Trophoblast cell (in vitro differentiated cells and primary cell): ENCODE measurements around the gene CPXM2.

Source experiments
- DNase-seq, 2 donors: peaks; one replicate each; pipeline ENCODE4 v3.0.0-alpha.2; 2016
- H2AFZ ChIP-seq: 2 replicates; pipeline ENCODE4 v1.6.1; 2013; ENCODE audit warnings: low read length, moderate library complexity, mild to moderate bottlenecking; ENCODE audit not compliant: insufficient read depth, poor library complexity
- H2AK5ac ChIP-seq: 2 replicates; pipeline ENCODE4 v1.6.1; 2013; ENCODE audit warnings: mild to moderate bottlenecking, low read length
- H2BK120ac ChIP-seq: 2 replicates; pipeline ENCODE4 v1.6.1; 2013; ENCODE audit warnings: low read length, mild to moderate bottlenecking, moderate library complexity; ENCODE audit not compliant: insufficient read depth, poor library complexity
- H2BK12ac ChIP-seq: 2 replicates; pipeline ENCODE4 v1.6.1; 2013; ENCODE audit warnings: mild to moderate bottlenecking, low read length, moderate library complexity
- H2BK5ac ChIP-seq: 2 replicates; pipeline ENCODE4 v1.6.1; 2013; ENCODE audit warnings: low read length, low read depth, moderate library complexity, mild to moderate bottlenecking; ENCODE audit not compliant: poor library complexity
- H3K14ac ChIP-seq: 2 replicates; pipeline ENCODE4 v1.6.1; 2013; ENCODE audit warnings: mild to moderate bottlenecking, low read length
- H3K18ac ChIP-seq: 2 replicates; pipeline ENCODE4 v1.6.1; 2013; ENCODE audit warnings: mild to moderate bottlenecking, low read length
- H3K23ac ChIP-seq: 2 replicates; pipeline ENCODE4 v1.6.1; 2013; ENCODE audit warnings: low read length
- H3K27ac ChIP-seq: 2 replicates; pipeline ENCODE4 v1.5.1; 2013; ENCODE audit warnings: low read depth, mild to moderate bottlenecking, inconsistent platforms, low read length, moderate library complexity
- H3K27me3 ChIP-seq: 2 replicates; pipeline ENCODE4 v1.6.1; 2013; ENCODE audit warnings: inconsistent platforms, mild to moderate bottlenecking, low read length, moderate library complexity; ENCODE audit not compliant: insufficient read depth
- H3K36me3 ChIP-seq, 2 experiments: 1 replicate in 1 of 2; 2 replicates in 1 of 2; pipeline ENCODE4 v1.6.1; 2013; ENCODE audit warnings: low read length in 2 of 2, mild to moderate bottlenecking in 2 of 2, moderate library complexity in 1 of 2; ENCODE audit not compliant: insufficient read depth in 2 of 2, control insufficient read depth in 1 of 2
- H3K4ac ChIP-seq: 2 replicates; pipeline ENCODE4 v1.6.1; 2013; ENCODE audit warnings: low read depth, mild to moderate bottlenecking, low read length, moderate library complexity
- H3K4me1 ChIP-seq, 2 experiments: 1 replicate in 1 of 2; 2 replicates in 1 of 2; pipeline ENCODE4 v1.6.1; 2013; ENCODE audit warnings: low read length in 2 of 2, mild to moderate bottlenecking in 2 of 2, moderate library complexity in 1 of 2; ENCODE audit not compliant: insufficient read depth in 2 of 2, control insufficient read depth in 1 of 2
- H3K4me2 ChIP-seq: 2 replicates; pipeline ENCODE4 v1.6.1; 2013; ENCODE audit warnings: inconsistent platforms, mild to moderate bottlenecking, low read length, moderate library complexity
- H3K4me3 ChIP-seq: 2 replicates; pipeline ENCODE4 v1.5.1; 2013; ENCODE audit warnings: mild to moderate bottlenecking, low read depth, low read length, inconsistent platforms
- H3K79me1 ChIP-seq: one replicate; pipeline ENCODE4 v1.6.1; 2013; ENCODE audit warnings: low read length
- H3K79me2 ChIP-seq: 2 replicates; pipeline ENCODE4 v1.6.1; 2013; ENCODE audit warnings: low read length, mild to moderate bottlenecking; ENCODE audit not compliant: control insufficient read depth, insufficient read depth, poor library complexity
- H3K9ac ChIP-seq: 2 replicates; pipeline ENCODE4 v1.6.1; 2013; ENCODE audit warnings: mild to moderate bottlenecking, low read length
- H3K9me3 ChIP-seq: 2 replicates; pipeline ENCODE4 v1.6.1; 2013; ENCODE audit warnings: low read depth, mild to moderate bottlenecking, control low read depth, inconsistent platforms, low read length; ENCODE audit not compliant: insufficient read depth
- H4K12ac ChIP-seq: 2 replicates; pipeline ENCODE4 v1.6.1; 2013; ENCODE audit warnings: low read depth, mild to moderate bottlenecking, low read length, moderate library complexity
- H4K8ac ChIP-seq: 2 replicates; pipeline ENCODE4 v1.6.1; 2013; ENCODE audit warnings: low read depth, mild to moderate bottlenecking, low read length, moderate library complexity
- H4K91ac ChIP-seq: one replicate; pipeline ENCODE4 v1.6.1; 2013; ENCODE audit warnings: low read depth, mild to moderate bottlenecking, low read length, moderate library complexity
- WGBS: extraction: QIAGEN DNeasy Blood & Tissue Kit; methylation state at CpG from one replicate; pipeline ENCODE4 v1.1.7; 2013; ENCODE audit warnings: missing lambda C conversion rate; ENCODE audit not compliant: insufficient read length, insufficient coverage; ENCODE audit errors: extremely low coverage; 5-methylcytosine and 5-hydroxymethylcytosine counted together

Gene CPXM2

GRCh38 chr10:123897146-123897545 lies 5.5 kb upstream of the CPXM2 start:
- no peak overlapping the region for H2BK120ac ChIP-seq
- H3K23ac ChIP-seq = no peak overlapping the region
- no peak overlapping the region for H4K12ac ChIP-seq
- H2BK12ac ChIP-seq = no peak overlapping the region
- no peaks in the 10 kb centered on the region for H3K27me3 ChIP-seq
- H3K36me3 ChIP-seq = no peaks in the 10 kb centered on the region
- no peak overlapping the region for H2BK5ac ChIP-seq
- H3K27ac ChIP-seq = no peak overlapping the region
- H3K14ac ChIP-seq = no peak overlapping the region
- no peak overlapping the region for H3K18ac ChIP-seq
- no peak overlapping the region for H4K8ac ChIP-seq
- no peaks in the 10 kb centered on the region for H3K79me1 ChIP-seq
- H3K79me2 ChIP-seq = no peaks in the 10 kb centered on the region
- no peak overlapping the region for H3K4ac ChIP-seq
- DNase-seq = no peak
- WGBS = no CpG with 5 or more reads among the region's 4 CpGs
- no peak overlapping the region for H4K91ac ChIP-seq
- no peak overlapping the region for H2AK5ac ChIP-seq
- no peaks in the 10 kb centered on the region for H3K4me1 ChIP-seq
- H3K9me3 ChIP-seq = no peaks in the 10 kb centered on the region
- H2AFZ ChIP-seq = no peak overlapping the region
- no peak overlapping the region for H3K9ac ChIP-seq
- H3K4me2 ChIP-seq = no peak overlapping the region
- H3K4me3 ChIP-seq = no peak overlapping the region

GRCh38 chr10:123896246-123896927 lies 4.8 kb upstream of the CPXM2 start:
- Histone ChIP-seq H2AFZ (no peak overlapping the region), H3K23ac (no peak overlapping the region), H3K14ac (no peak overlapping the region), H3K79me2 (no peaks in the 10 kb centered on the region), H3K79me1 (no peaks in the 10 kb centered on the region), H4K12ac (no peak overlapping the region), H3K27ac (no peak overlapping the region), H2AK5ac (no peak overlapping the region), H3K9me3 (no peaks in the 10 kb centered on the region), H3K18ac (no peak overlapping the region), H2BK12ac (no peak overlapping the region), H4K91ac (no peak overlapping the region), H4K8ac (no peak overlapping the region), H2BK5ac (no peak overlapping the region), H3K36me3 (no peaks in the 10 kb centered on the region), H3K4me1 (peaks cover 0 to 4% of the 10 kb centered on the region in 2 experiments), H3K9ac (no peak overlapping the region), H3K4ac (no peak overlapping the region), H2BK120ac (no peak overlapping the region), H3K4me3 (no peak overlapping the region), H3K27me3 (peaks cover 5% of the 10 kb centered on the region), H3K4me2 (no peak overlapping the region)
- DNase-seq = no peak
- WGBS = no CpG with 5 or more reads among the region's 4 CpGs

- no peak overlapping the region for H2BK5ac ChIP-seq
- H3K4ac ChIP-seq = no peak overlapping the region
- no peaks in the 10 kb centered on the region for H3K36me3 ChIP-seq
- no peak overlapping the region for H3K23ac ChIP-seq
- no peak overlapping the region for H3K4me2 ChIP-seq
- H4K91ac ChIP-seq = no peak overlapping the region
- no peak overlapping the region for H2BK120ac ChIP-seq
- H2BK12ac ChIP-seq = no peak overlapping the region
- H3K9me3 ChIP-seq = no peaks in the 10 kb centered on the region
- H4K8ac ChIP-seq = no peak overlapping the region
- WGBS = no CpG with 5 or more reads among the region's 8 CpGs
- no peak overlapping the region for H3K4me3 ChIP-seq
- peaks cover 13% of the 10 kb centered on the region for H3K27me3 ChIP-seq
- H2AFZ ChIP-seq = no peak overlapping the region
- no peak overlapping the region for H3K18ac ChIP-seq
- no peak overlapping the region for H4K12ac ChIP-seq
- DNase-seq = no peak
- H3K9ac ChIP-seq = no peak overlapping the region
- H2AK5ac ChIP-seq = no peak overlapping the region
- no peaks in the 10 kb centered on the region for H3K79me1 ChIP-seq
- H3K14ac ChIP-seq = no peak overlapping the region
- no peak overlapping the region for H3K27ac ChIP-seq
- H3K79me2 ChIP-seq = no peaks in the 10 kb centered on the region
- H3K4me1 ChIP-seq = peaks cover 0 to 8% of the 10 kb centered on the region in 2 experiments
Observed at GRCh38 chr10:123893651-123894050, 2.0 kb upstream of the CPXM2 start.

GRCh38 chr10:123890756-123891143 lies 857 bp downstream of the CPXM2 start:
- DNase-seq = no peak
- H3K79me1 ChIP-seq = no peaks in the 10 kb centered on the region

More at GRCh38 chr10:123890756-123891143, 857 bp downstream of the CPXM2 start:
- no peak overlapping the region for H3K4me3 ChIP-seq
- H2BK120ac ChIP-seq = no peak overlapping the region
- H2AFZ ChIP-seq = no peak overlapping the region
- H4K8ac ChIP-seq = no peak overlapping the region
- H3K27me3 ChIP-seq = peaks cover 13% of the 10 kb centered on the region
- no peak overlapping the region for H2BK12ac ChIP-seq
- no peak overlapping the region for H3K4me2 ChIP-seq
- no peak overlapping the region for H3K27ac ChIP-seq
- no peak overlapping the region for H3K14ac ChIP-seq
- no peak overlapping the region for H4K12ac ChIP-seq
- no peaks in the 10 kb centered on the region for H3K79me2 ChIP-seq
- H4K91ac ChIP-seq = no peak overlapping the region
- no peak overlapping the region for H2AK5ac ChIP-seq
- H3K9ac ChIP-seq = no peak overlapping the region
- H3K4ac ChIP-seq = no peak overlapping the region
- no peak overlapping the region for H3K23ac ChIP-seq
- H3K36me3 ChIP-seq = no peaks in the 10 kb centered on the region
- H2BK5ac ChIP-seq = no peak overlapping the region
- H3K4me1 ChIP-seq = peaks cover 2 to 10% of the 10 kb centered on the region in 2 experiments
- no peak overlapping the region for H3K18ac ChIP-seq
- no peaks in the 10 kb centered on the region for H3K9me3 ChIP-seq
- WGBS = no CpG with 5 or more reads among the region's 6 CpGs
